ENCODE measurements around the gene SBNO2. TPM values are rescaled to one million over a fixed set of nuclear protein-coding genes. Genes with fewer than 3 reads are reported as not detected.

SBNO2 gene
- total RNA-seq, 1 donor from 2014 or later: 63.2 TPM

- intact Hi-C loops (cut with micrococcal nuclease): no loop called here
Measured at GRCh38 chr19:1122021-1122971, 51.8 kb downstream of the SBNO2 start.

DNA sequence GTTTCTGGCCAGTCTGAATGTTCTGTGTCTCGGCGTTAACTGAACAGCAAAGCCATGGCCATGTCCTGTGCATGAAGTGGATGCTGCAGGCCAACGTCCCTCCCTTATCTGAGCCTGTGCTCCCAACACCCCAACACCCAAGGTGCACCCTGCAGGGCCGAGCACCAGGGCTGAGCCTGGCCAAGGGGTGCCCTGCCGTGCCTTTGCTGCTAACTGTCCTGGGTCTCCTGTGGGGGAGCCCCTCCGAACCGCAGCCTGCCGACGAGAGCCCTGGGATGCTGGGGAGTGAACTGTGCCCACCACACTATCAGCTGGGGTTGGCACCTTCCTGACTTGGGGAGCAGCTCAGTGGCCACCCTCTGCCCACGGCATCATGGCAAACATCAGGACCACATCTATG, 52.7 kb downstream of the SBNO2 start:
- intact Hi-C loops (cut with micrococcal nuclease): no loop called here

GRCh38 chr19:1119475-1120217, 54.4 kb downstream of the SBNO2 start:
- intact Hi-C loops (cut with micrococcal nuclease): no loop called here

DNA sequence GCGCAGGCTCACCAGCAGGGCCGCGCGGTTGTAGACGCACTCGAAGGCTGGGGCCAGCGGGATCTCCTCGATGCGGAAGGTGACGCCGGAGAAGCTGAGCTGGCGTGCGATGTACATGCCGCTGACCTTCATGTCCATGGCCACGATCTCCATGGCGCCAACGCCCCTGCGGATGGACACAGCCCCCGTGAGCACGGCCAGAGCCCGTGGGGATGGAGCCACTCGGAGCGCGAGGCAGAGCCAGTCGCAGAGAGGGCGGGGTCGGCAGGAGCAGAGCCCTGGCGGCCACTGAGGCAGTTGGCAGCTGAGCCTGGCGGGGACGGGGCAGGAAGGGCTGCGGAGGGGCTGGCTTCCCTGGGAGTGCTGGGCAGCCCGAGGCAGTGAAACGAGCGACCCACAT, 55.1 kb downstream of the SBNO2 start:
- intact Hi-C loops (cut with micrococcal nuclease): no loop called here

GRCh38 chr19:1117654-1118053, 56.4 kb downstream of the SBNO2 start:
- intact Hi-C loops (cut with micrococcal nuclease): no loop called here

GRCh38 chr19:1116726-1117581, 57.1 kb downstream of the SBNO2 start:
- intact Hi-C loops (cut with micrococcal nuclease): no loop called here

- intact Hi-C loops (cut with micrococcal nuclease): no loop called here
Measured at GRCh38 chr19:1115646-1116420, 58.2 kb downstream of the SBNO2 start.

DNA sequence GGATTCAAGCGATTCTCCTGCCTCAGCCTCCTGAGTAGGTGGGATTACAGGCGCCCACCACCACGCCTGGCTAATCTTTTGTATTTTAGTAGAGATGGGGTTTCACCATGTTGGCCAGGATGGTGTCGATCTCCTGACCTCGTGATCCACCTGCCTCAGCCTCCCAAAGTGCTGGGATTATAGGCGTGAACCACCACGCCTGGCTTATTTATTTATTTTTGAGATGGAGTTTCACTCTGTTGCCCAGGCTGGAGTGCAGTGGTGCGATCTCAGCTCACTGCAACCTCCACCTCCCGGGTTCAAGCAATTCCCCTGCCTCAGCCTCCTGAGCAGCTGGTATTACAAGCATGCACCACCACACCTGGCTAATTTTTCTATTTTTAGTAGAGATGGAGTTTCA, 59.3 kb downstream of the SBNO2 start:
- intact Hi-C loops (cut with micrococcal nuclease): loop anchor here (5.0 kb wide), 1 partner anchor 78 kb away; no protein-coding TSS in a partner anchor

GRCh38 chr19:1113986-1114483, 60.0 kb downstream of the SBNO2 start:
- intact Hi-C loops (cut with micrococcal nuclease): loop anchor here (5.0 kb wide), 1 partner anchor 78 kb away; no protein-coding TSS in a partner anchor

DNA sequence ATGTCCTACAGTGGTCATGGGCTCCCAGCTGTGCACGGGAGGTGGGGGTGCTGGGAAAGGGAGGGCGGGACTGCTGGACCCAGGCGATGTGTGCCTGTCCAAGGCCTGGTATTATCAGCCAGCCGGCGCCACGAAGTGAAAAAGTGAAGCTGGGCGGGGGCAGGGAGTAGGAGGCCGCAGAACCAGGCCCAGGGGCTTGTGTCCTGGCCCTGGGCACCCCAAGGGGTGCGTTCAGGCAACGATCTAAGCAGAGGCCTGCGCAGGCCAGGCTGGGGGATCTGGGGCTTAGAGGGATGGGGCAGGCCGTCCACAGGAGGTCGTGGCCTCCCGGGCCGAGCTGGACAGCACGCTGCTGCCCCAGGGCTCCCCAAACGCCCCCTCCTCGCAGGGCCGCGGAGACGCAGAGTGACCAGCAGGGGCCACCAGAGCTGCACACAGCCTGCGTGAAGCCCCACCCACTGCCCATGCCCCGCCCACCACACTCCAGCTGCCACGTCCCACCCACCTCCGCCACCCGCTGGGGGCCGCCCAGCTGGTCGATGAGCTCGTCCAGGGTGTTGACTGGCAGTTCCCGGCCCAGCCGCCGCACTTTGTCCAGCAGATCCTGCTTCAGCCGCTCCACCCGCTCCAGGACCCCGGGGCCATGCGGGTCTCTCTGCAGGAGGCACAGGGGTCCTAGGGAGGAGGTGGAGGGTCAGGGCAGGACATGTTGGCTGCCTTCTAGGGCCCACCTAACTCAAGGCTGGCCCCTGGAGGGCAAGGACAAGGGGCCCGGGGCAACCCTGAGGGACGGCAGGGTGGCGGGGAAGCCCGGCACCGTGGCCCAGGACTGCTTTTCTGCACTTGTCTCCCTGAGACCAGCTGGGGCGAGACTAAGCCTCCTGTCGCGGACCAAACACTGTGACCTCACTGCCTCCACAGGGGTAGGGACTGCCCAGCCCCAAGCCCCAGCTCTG, 60.8 kb downstream of the SBNO2 start:
- intact Hi-C loops (cut with micrococcal nuclease): loop anchor here (5.0 kb wide), 1 partner anchor 79 kb away; no protein-coding TSS in a partner anchor

DNA sequence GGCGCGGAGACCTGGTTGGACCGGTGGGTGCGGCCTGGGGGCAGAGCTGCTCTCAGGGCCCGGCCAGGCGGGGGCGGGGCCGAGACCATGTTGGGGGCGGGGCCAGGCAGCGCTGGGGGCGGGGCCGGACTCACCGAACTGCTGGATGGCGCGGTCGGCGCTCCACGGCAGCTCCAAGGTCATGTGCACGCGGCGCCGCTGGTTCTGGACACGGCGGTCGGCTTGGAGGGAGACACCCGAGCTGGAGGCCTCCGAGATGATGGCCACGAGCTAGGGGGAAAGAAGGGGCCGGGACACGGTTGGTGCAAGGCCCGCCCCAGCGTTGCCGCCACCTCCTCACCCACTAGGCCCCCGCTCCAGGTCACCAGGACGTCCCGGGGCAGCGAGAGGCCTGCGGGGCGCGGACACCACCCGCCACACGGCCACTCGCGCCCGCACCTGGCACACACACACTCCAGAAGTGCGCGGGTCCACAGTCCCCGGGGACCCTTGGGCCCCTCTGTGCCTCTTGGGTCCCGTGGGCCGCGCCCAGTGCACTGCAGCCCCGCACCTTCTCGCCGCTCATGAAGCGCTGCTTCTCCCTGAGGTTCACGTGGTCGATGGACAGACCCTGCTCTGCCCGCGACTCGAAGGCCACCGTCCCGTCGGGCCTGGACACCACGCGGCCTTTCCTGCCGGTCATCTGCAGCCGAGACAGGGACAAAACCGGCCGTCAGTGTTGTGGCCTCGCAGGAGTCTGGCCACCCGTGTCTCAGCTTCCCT, 61.6 kb downstream of the SBNO2 start:
- intact Hi-C loops (cut with micrococcal nuclease): loop anchor here (5.0 kb wide), 1 partner anchor 80 kb away; no protein-coding TSS in a partner anchor

GRCh38 chr19:1111641-1112267, 62.3 kb downstream of the SBNO2 start:
- intact Hi-C loops (cut with micrococcal nuclease): loop anchor here (5.0 kb wide), 1 partner anchor 81 kb away; no protein-coding TSS in a partner anchor

GRCh38 chr19:1110809-1111640, 63.0 kb downstream of the SBNO2 start:
- intact Hi-C loops (cut with micrococcal nuclease): loop anchor here (5.0 kb wide), 1 partner anchor 81 kb away; no protein-coding TSS in a partner anchor

GRCh38 chr19:1109697-1110671, 64.1 kb downstream of the SBNO2 start:
- intact Hi-C loops (cut with micrococcal nuclease): loop anchor here (5.0 kb wide), 1 partner anchor 82 kb away; no protein-coding TSS in a partner anchor

- intact Hi-C loops (cut with micrococcal nuclease): no loop called here
Measured at GRCh38 chr19:1109032-1109551, 65.0 kb downstream of the SBNO2 start.

All from T-helper 2 cell treated with Interferon-gamma antibody and Interleukin-4, amounts not matched to agents 100 ng/mL and 5 ng/mL, for 36 hours (primary cell).